Fibroblast of pulmonary artery (primary cell): ENCODE data around the gene MAML2.

Experiments used
- DNase-seq: peaks from one replicate; pipeline ENCODE4 v3.0.0-alpha.2; 2010; ENCODE audit warnings: low read depth
- H3K4me3 ChIP-seq: replicated peaks from 2 replicates; pipeline ENCODE4 v1.5.1; 2011; ENCODE audit warnings: low read depth, mild to moderate bottlenecking, control low read depth, low read length, moderate library complexity
- CTCF ChIP-seq: IDR thresholded peaks from 2 replicates; pipeline ENCODE4 v1.5.1; 2011; ENCODE audit warnings: mild to moderate bottlenecking, control low read depth, low read length, inconsistent platforms; ENCODE audit errors: missing control alignments

Gene MAML2

GRCh38 chr11:96017856-96018255, 325.1 kb downstream of the MAML2 start:
- H3K4me3 ChIP-seq = no peak overlapping the region
- no peak for TF ChIP-seq CTCF

DNA sequence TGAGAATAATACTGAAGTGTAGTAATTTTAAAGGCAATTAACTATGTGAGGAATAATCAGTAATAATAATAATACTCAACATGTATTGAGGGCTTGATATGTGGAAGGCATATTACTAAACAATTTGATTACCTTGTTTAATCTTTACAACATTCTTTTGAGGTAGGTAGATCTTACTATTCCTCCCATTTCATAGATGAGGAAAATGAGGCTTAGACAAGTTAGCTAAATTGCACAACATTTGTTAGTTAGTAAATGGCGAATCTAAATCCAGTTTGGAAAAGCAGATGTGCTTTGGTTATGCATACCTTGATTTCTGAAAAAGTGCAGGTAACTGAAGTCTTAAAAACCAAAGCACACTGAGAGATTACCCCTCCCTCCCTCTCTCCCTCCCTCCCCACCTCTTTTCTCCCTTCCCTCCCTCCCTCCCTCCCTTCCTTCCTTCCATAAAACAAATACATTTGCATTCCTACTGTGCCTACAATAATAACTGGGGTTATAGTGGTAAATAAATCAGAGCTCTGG, 326.0 kb downstream of the MAML2 start:
- DNase-seq = no peak
- no peak overlapping the region for H3K4me3 ChIP-seq
- TF ChIP-seq CTCF = no peak

More at GRCh38 chr11:96017856-96018255, 325.1 kb downstream of the MAML2 start:
- no peak for DNase-seq

- no peak overlapping the region for H3K4me3 ChIP-seq
- TF ChIP-seq CTCF = no peak
- DNase-seq = no peak
Observed at GRCh38 chr11:96015906-96016565, 327.0 kb downstream of the MAML2 start.

DNA sequence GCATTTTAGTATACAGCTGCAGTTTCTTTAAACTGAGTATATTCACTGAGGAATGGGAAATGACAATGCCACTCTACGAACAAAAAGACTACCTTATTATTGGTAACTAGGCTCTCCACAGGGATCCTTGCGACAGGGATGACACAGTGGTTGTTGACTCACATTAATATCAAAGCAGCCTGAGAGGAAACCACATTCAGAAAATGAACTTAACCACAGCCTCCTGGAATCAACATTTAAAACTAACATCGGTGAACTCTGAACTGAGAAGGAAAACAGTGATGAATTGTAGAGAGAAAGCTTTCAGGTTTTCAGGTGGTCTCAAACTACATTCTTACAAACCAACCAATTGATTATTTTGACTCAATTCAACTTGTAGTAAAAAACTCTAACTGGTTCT, 328.8 kb downstream of the MAML2 start:
- no peak for TF ChIP-seq CTCF
- peak; percentile 49 for DNase-seq
- no peak overlapping the region for H3K4me3 ChIP-seq

DNA sequence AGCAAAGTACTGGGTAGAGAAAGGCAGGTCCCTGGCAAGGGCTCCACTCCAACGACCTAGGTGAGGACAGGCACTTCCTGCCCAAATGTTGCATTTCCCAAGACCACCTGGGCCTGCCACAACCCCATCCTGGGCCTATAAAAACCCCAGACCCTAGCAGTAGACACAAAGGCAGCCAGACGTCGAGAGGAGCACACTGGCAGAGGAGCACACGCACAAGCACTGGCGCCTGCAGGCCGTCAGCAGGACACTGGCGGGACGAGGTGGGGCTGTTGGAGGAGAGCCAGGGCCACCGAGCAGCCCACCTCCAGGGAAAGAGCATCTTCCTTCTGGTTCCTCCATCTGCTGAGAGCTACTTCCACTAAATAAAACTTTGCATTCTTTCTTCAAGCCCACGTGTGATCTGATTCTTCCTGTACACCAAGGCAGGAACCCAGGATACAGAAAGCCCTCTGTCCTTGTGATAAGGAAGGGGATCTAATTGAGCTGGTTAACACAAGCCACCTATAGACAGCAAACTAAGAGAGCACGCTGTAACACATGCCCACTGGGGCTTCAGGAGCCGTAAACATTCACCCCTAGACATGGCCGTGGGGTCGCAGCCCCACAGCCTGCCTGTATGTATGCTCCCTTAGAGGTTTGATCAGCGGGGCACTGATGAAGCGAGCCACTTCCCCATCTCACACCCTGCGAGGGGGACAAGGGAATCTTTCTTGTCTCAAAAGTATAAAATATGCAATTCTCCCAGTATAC, 329.4 kb downstream of the MAML2 start:
- TF ChIP-seq CTCF = no peak
- no peak overlapping the region for H3K4me3 ChIP-seq
- no peak for DNase-seq

GRCh38 chr11:96012086-96012824, 330.7 kb downstream of the MAML2 start:
- peak; percentile 95 for TF ChIP-seq CTCF
- peak; percentile 92 for DNase-seq
- H3K4me3 ChIP-seq = no peak overlapping the region
